Transverse colon (tissue), 4 donors: ENCODE data around the gene TOM1L2. TPM values are rescaled to one million over a fixed set of nuclear protein-coding genes. Genes with fewer than 3 reads are reported as not detected.
A peak's percentile ranks its signal among the peaks of the same experiment; 100 is the strongest.
"Not testable (repeated sequence)": the region's sequence is repeated elsewhere in the genome, so short reads cannot be mapped to it uniquely, and the experiment has no call there.

Experiments
- DNase-seq: peaks from one replicate; pipeline ENCODE4 v3.0.0-alpha.2; 2019
- H3K27ac ChIP-seq, 4 donors: fragments of 200-600 bp; sonication (generic); 2 replicates each; pipeline ENCODE4 v1.5.1; 2016 to 2018; ENCODE audit warnings: inconsistent platforms in 4 of 4
- H3K27me3 ChIP-seq: fragments of 200-600 bp; sonication (generic); 2 replicates; pipeline ENCODE4 v1.5.1; 2017; ENCODE audit warnings: inconsistent platforms
- H3K36me3 ChIP-seq, 4 donors: fragments of 200-600 bp; sonication (generic); 2 replicates each; pipeline ENCODE4 v1.5.1; 2017 to 2019; ENCODE audit warnings: inconsistent platforms in 4 of 4
- H3K4me1 ChIP-seq, 4 donors: fragments of 200-600 bp; sonication (generic); 2 replicates each; pipeline ENCODE4 v1.5.1; 2017 to 2020; ENCODE audit warnings: inconsistent platforms in 4 of 4
- H3K4me3 ChIP-seq, 4 donors: fragments of 200-600 bp; sonication (generic); 1 replicate in 1 of 4; 2 replicates in 3 of 4; pipeline versions ENCODE4 v1.5.1 to v1.6.1; 2017 to 2019; ENCODE audit warnings: inconsistent platforms in 4 of 4
- H3K9me3 ChIP-seq, 2 donors: fragments of 200-600 bp; sonication (generic); 2 replicates each; pipeline ENCODE4 v1.5.1; 2017 to 2019; ENCODE audit warnings: inconsistent platforms in 2 of 2
- EP300 ChIP-seq: sonication (generic); formaldehyde crosslinking; IDR thresholded peaks from one replicate; pipeline ENCODE4 v1.6.1; 2017; ENCODE audit warnings: antibody characterized with exemption, low read depth
- POLR2A ChIP-seq: fragments of 450-650 bp; IDR thresholded peaks from one replicate; pipeline ENCODE4 v1.6.1; 2016; ENCODE audit warnings: antibody characterized with exemption, mild to moderate bottlenecking, moderate library complexity
- POLR2AphosphoS5 ChIP-seq, 3 donors: sonication (generic); formaldehyde crosslinking; IDR thresholded peaks; one replicate each; pipeline ENCODE4 v1.6.1; 2016; ENCODE audit warnings: antibody characterized with exemption in 3 of 3
- WGBS, 2 donors: methylation state at CpG; one replicate each; pipeline ENCODE4 v1.1.5; 2018; ENCODE audit warnings: low coverage in 1 of 2; 5-methylcytosine and 5-hydroxymethylcytosine counted together
- in situ Hi-C, 4 donors: fragments of 200-750 bp; cut with MboI; loops; one replicate each; pipeline versions ENCODE4 v1.15.0 to v1.15.1; 2017; ENCODE audit warnings: low sequenced_read_pairs in 3 of 4, low pct_ligation_motif_present in 1 of 4, low pct_unique_long_range_greater_than_20kb in 1 of 4
- intact Hi-C: fragments of 100-400 bp; cut with DNase I; formaldehyde crosslinking; loops from one replicate; pipeline ENCODE4 v1.15.1; 2023; ENCODE audit warnings: low total_unique reads
- total RNA-seq, 4 donors: library from RNA; depleted of rRNA; stranded (reverse); fragments of >200 nt; gene quantifications; one replicate each; pipeline ENCODE4 v1.1.0, GENCODE V29; 2016
- TF ChIP-seq, protein P1 (sequence below), 5 experiments: fragments of 200-600 bp in 3 of 5; fragments of 450-650 bp in 2 of 5; sonication (generic) in 3 of 5; IDR thresholded peaks; 1 replicate in 2 of 5; 2 replicates in 3 of 5; pipeline ENCODE4 v1.5.1; 2016 to 2017; ENCODE audit warnings: antibody characterized with exemption in 5 of 5, inconsistent platforms in 3 of 5, mild to moderate bottlenecking in 2 of 5, moderate library complexity in 1 of 5

Gene TOM1L2
- total RNA-seq, 4 donors from 2014 or later, result 65.9 to 178 (median 97.7) TPM

DNA sequence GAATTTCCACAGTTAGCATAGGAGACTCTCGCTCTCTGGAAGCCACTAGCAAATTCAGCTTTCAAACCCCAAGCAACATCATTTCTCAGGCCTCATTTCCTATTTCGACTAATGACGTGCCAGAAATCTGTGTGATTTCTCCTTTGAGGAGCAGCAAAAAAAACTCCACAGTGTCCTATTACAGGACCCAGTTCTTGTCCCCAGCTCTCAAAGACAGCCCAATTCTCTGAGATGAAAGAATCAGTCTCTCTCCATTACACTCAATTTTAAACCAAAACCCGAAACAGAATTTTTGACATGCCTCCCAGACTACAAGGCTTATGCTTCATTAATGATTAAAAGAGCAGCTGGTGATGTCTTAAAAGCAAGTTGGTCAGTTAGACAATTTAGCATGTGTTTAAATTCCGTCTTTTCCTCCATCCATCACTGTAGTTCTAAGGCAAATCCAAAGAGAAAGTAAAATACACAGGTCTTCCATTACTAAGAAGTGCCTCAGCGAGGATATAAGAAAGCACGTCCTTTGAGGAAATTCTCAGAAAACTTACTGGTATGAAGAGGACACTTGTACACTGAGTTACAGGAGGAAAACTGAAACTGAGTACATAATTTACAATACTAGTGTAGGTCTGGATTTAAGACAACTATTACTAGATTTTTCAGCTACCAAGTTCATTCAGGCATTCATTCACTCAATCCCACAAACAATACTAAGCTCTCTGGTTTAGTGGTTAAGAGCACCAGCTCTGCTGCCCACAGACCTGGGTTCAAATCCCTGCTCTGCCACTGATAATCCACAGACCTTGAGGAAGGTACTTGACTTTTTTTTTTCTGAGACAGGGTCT lies 12.5 kb downstream of the TOM1L2 start:
- intact Hi-C loops, result no loop called here
- Histone ChIP-seq H3K4me3 (peak overlapping the region in 1 of 4 donors; percentile 27), H3K9me3 (no peaks in the 10 kb centered on the region), H3K27ac (peak overlapping the region; percentile 80 to 88 (median 84)), H3K27me3 (no peaks in the 10 kb centered on the region), H3K4me1 (peaks cover 31 to 67% (median 43%) of the 10 kb centered on the region in 4 donors), H3K36me3 (no peaks in the 10 kb centered on the region)
- in situ Hi-C loops, result no loop called here
- TF ChIP-seq POLR2AphosphoS5 (IDR thresholded peaks at IDR 0.05), result no peak
- no peak for TF ChIP-seq EP300
- TF ChIP-seq, protein P1, sequence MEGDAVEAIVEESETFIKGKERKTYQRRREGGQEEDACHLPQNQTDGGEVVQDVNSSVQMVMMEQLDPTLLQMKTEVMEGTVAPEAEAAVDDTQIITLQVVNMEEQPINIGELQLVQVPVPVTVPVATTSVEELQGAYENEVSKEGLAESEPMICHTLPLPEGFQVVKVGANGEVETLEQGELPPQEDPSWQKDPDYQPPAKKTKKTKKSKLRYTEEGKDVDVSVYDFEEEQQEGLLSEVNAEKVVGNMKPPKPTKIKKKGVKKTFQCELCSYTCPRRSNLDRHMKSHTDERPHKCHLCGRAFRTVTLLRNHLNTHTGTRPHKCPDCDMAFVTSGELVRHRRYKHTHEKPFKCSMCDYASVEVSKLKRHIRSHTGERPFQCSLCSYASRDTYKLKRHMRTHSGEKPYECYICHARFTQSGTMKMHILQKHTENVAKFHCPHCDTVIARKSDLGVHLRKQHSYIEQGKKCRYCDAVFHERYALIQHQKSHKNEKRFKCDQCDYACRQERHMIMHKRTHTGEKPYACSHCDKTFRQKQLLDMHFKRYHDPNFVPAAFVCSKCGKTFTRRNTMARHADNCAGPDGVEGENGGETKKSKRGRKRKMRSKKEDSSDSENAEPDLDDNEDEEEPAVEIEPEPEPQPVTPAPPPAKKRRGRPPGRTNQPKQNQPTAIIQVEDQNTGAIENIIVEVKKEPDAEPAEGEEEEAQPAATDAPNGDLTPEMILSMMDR (IDR thresholded peaks at IDR 0.05), result no peak
- no peak for TF ChIP-seq POLR2A
- 9 to 28% methylated on average over 4 to 7 of the region's 7 CpGs for WGBS, 2 donors
- no peak for DNase-seq

DNA sequence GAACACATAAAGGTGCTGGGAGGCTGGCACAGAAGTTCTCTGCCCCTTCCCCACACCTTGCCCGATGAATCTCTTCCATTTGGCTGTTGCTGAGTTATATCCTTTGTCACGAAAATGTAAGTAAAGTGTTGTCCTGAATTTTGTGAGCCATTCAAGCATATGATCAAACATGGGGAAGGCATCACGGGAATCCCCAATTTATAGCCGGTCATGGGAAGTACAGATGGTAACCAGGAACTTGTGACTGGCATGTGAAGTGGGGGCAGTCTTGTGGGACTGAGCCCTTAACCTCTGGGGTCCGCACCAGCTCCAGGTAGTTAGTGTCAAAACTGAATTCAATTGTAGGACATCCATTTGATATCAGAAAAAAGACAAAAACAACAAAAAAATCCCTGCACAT lies 13.2 kb downstream of the TOM1L2 start:
- H3K27ac ChIP-seq, result peak overlapping the region; percentile 80 to 88 (median 84)

DNA sequence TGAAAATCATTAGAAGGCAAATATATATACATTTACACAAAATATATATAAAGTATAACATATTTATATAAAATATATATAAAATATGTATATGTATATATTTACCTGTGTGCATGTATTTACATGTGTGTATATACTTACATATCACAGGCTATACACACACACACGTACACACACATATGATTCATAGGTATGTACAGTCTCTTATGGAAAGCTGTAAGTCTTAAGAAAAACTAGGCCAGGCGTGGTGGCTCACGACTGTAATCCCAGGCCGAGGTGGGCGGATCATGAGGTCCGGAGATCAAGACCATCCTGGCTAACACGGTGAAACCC lies 14.7 kb downstream of the TOM1L2 start:
- H3K4me3 ChIP-seq, result no peak overlapping the region
- peak overlapping the region; percentile 80 to 88 (median 84) for H3K27ac ChIP-seq
- no peak for DNase-seq
- no peaks in the 10 kb centered on the region for H3K9me3 ChIP-seq
- 47 to 69% methylated on average over 4 to 7 of the region's 7 CpGs for WGBS, 2 donors
- peaks cover 31 to 53% (median 43%) of the 10 kb centered on the region in 4 donors for H3K4me1 ChIP-seq
- no peaks in the 10 kb centered on the region for H3K27me3 ChIP-seq
- intact Hi-C loops (no loop called here), in situ Hi-C loops (no loop called here)
- H3K36me3 ChIP-seq, result no peaks in the 10 kb centered on the region
- no peak for TF ChIP-seq EP300
- TF ChIP-seq, protein P1 (IDR thresholded peaks at IDR 0.05), result no peak
- TF ChIP-seq POLR2A, result no peak
- no peak for TF ChIP-seq POLR2AphosphoS5 (IDR thresholded peaks at IDR 0.05)

More for the DNA sequence above, 13.2 kb downstream of the TOM1L2 start:
- no peak for DNase-seq
- Histone ChIP-seq H3K4me1 (peaks cover 31 to 60% (median 43%) of the 10 kb centered on the region in 4 donors), H3K36me3 (no peaks in the 10 kb centered on the region), H3K9me3 (no peaks in the 10 kb centered on the region), H3K27me3 (no peaks in the 10 kb centered on the region), H3K4me3 (no peak overlapping the region)
- intact Hi-C loops, result no loop called here
- WGBS, 2 donors, result 58 to 65% methylated on average over 2 to 5 of the region's 5 CpGs
- TF ChIP-seq POLR2A, result no peak
- TF ChIP-seq EP300, result no peak
- TF ChIP-seq, protein P1 (IDR thresholded peaks at IDR 0.05), result no peak
- TF ChIP-seq POLR2AphosphoS5 (IDR thresholded peaks at IDR 0.05), result no peak
- in situ Hi-C loops, result no loop called here

DNA sequence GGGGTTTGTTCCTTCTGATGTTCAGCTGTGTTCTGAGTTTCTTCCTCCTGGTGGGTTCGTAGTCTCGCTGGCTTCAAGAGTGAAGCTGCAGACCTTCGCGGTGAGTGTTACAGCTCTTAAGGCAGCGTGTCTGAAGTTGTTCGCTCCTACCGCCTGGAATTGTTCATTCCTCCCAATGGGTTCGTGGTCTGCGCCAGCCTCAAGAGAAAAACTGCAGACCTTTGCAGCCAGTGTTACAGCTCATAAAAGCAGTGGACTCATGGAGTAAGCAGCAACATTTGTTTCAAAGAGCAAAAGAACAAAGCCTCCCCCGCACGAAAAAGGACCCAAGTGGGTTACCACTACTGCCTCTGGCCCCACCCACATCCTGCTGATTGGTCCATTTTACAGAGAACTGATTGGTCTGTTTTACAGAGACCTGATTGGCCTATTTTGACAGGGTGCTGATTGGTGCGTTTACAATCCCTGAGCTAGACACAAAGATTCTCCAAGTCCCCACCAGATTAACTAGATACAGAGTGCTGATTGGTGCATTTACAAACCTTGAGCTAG lies 16.3 kb downstream of the TOM1L2 start:
- 91% methylated on average over 12 of the region's 12 CpGs; no CpG with 5 or more reads in 1 of the 2 donors for WGBS, 2 donors
- DNase-seq, H3K4me3 ChIP-seq, H3K9me3 ChIP-seq, H3K27me3 ChIP-seq, H3K36me3 ChIP-seq, intact Hi-C loops, in situ Hi-C loops: not testable (repeated sequence)
- Histone ChIP-seq H3K27ac (peak overlapping the region in 1 of 4 donors; percentile 88), H3K4me1 (peaks cover 31 to 49% (median 41%) of the 10 kb centered on the region in 4 donors)
